Stimulated activated CD8-positive, alpha-beta memory T cell treated with anti-CD3 and anti-CD28 coated beads, Interleukin-15, amount 100 ng/mL, for 24 hours (primary cell): ENCODE data around the gene PNPLA1.

ENCODE experiments used
- DNase-seq: peaks from one replicate; pipeline ENCODE4 v3.0.0-alpha.2; 2020; ENCODE audit warnings: low read depth

PNPLA1 gene, protein sequence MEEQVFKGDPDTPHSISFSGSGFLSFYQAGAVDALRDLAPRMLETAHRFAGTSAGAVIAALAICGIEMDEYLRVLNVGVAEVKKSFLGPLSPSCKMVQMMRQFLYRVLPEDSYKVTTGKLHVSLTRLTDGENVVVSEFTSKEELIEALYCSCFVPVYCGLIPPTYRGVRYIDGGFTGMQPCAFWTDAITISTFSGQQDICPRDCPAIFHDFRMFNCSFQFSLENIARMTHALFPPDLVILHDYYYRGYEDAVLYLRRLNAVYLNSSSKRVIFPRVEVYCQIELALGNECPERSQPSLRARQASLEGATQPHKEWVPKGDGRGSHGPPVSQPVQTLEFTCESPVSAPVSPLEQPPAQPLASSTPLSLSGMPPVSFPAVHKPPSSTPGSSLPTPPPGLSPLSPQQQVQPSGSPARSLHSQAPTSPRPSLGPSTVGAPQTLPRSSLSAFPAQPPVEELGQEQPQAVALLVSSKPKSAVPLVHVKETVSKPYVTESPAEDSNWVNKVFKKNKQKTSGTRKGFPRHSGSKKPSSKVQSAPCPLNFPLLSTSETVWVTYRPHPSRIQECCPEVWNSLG

DNA sequence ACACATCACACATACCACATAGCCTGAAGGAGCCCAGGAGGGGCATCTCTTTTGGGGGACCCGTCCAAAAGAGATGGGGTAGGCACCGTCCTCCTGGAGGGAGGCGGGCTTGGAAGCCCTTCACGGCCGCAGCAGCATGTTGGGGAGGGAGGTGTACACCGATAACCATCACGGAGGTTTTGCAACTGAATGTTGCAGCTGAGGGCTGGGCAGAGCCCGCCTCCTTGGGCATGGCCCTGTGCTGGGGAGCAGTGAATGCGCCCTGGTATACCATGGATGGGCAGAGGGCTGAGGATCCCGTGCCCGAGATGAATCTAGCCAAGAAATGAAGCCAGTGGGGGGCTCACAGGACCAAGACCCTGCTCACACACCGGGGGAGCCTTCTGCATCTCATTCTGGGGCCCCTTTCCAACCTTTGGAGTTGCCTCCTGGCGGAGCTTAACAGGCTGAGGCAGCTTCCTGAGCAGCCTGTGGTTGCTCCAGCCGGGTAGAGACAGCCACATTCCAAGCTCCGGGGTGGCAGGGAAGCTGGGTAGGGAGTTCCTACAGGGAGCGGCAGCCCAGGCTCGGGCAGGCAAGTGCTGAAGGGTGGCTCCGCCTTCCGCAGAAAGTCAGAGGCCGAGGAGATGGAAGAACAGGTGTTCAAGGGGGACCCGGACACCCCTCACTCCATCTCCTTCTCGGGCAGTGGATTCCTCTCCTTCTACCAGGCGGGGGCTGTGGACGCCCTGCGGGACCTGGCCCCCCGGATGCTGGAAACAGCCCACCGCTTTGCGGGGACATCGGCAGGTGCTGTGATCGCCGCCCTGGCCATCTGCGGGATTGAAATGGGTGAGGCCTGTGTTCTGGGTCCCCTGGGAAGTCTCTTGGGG is at the start of gene PNPLA1:
Gene PNPLA1 (plus strand): TSS at position 227 of the 872 bp plus-strand sequence. CDS start 400 bp downstream, at position 627.
- no peak for DNase-seq

DNA sequence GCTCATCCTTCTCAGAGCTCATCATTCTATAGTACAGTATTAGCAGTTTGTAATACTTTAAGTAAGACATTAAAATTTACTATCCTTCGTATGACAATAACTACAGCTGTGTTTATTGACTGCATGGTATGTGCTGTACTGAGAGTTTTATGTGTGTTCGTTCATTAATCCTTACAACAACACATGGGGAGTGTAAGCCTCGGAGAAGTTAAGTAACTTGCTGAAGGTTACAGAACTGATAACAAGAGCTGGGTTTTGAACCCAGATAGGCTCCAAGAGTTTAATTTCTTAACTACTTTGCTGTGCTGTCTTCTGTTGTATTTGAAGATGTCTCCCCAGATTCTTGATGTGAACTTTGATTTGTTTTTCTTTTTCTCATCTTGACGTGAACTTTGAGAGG is 49.6 kb upstream of the PNPLA1 start:
- no peak for DNase-seq

DNA sequence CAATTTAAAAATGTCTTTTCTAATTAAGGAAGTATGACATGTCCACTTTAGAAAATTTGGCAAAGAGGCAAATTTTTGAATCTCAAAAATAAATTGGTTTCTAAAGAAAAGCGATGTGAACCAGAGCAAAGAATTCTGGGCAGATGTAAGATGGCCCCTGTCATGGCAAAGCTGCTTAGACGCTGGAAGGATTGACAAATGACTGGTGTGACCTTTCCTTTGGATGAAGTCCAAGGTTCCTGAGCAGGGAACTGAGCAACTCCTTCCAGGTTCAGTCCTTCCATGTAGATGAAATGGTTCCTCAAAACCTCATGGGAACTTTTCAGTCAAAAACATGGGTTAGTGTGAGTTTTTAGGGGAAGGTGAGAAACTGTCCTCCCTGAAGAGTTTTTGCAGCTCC is 48.2 kb upstream of the PNPLA1 start:
- no peak for DNase-seq

DNA sequence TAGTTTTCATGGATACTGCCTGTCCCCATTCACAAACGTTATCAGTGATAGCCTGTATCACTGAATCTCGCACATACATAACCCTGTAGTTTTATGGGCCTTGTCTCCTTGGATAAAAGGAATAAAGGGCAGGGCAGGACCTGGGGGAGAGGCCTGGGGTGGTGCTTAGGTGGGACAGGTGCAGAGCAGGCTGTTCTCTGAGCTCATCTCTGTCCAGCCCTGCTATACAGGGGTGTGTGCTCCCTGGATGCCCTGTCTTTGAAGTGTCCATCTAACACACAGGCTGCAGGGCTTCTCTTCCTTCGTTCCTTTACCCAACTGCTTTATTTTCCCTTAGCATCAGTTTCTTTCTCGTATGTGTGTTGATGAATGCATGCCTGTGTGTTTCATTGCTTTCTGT is 46.9 kb upstream of the PNPLA1 start:
- DNase-seq: no peak

DNA sequence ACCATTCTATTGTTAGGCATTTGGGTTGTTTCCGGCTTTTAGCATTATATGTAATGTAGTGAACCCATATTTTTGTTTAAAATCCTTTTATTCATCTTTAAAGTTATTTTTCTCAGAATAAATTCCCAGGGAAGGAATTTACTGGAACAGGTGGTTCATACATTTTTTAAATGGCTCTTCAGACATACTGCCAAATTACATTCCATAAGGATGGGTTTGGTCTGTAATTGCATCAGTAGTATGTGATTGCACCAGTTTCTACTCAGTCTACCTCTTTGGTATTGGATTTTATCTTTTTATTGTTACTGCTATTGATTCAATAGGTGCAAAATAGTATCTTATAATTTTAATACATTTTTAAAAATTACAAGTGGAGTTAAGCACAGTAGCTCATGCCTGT is 46.2 kb upstream of the PNPLA1 start:
- DNase-seq: no peak

- DNase-seq: no peak
These were observed 44.9 kb upstream of the PNPLA1 start for GRCh38 chr6:36224918-36225461.

DNA sequence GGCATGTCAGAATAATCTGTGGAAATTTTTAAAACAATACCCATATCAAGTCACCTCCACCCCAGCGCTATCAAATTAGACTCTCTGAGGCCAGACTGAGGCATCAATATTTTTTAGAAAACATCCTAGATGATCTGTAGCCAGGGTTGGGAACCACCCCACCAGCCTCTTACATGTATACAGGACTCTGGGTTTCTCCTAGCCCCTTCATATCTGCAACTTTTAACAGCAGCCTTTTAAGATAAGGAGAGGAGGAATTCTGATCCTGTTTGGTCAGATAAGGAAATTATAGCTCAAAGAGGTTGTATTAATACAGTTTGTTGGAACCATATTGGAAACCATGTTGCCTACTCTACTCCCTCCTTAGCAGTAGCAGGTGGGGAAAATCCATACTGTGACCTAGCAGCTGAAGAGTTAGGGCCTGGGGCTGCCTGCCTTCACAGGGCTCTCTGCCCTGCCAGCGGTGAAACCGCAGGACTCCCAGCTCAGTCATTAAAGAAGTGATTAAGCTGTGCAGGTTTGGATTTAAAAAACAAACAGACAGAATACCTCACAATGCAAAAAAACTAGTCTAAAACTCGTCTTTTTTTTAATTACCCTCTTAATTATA is 43.3 kb upstream of the PNPLA1 start:
- DNase-seq: no peak

- no peak for DNase-seq
These were observed 42.3 kb upstream of the PNPLA1 start for GRCh38 chr6:36227379-36228228.

DNA sequence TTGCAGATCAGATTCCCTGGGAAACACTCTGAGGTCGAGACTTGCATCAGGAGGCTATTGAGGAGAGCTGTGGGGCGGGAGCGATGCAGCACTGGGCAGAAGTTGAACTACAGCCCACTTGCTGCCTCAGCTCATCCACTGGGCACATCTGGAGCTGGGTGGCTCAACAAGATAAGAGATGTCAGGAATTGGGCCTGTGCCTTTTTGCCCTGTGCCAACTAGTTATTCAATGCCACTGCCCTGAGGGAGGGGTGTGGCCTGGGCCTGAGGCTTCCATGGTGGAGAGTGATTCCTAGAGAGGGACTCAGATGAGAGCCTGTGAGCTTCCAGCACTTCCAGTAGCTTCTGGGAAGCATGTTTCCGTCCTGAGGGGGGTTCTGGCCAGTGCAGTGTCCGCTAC is 40.6 kb upstream of the PNPLA1 start:
- no peak for DNase-seq

DNA sequence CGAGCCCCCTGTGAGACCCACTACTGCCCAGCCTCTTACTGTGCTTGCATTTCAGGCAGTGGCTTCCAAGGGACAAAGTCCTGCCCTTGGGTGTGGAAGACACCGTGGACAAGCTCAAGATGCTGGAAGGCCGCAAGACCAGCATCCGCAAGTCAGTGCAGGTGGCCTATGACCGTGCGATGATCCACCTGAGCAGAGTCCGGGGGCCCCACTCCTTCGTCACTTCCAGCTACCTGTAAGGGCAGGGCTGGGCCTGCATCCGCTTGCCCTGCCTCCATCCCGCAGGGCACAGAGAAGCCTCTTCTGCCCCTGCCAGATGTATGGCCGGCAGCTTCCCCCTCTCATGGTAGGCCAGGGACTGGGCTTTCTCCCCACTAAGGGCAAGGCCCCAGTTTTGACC is 39.5 kb upstream of the PNPLA1 start:
- DNase-seq: no peak

DNA sequence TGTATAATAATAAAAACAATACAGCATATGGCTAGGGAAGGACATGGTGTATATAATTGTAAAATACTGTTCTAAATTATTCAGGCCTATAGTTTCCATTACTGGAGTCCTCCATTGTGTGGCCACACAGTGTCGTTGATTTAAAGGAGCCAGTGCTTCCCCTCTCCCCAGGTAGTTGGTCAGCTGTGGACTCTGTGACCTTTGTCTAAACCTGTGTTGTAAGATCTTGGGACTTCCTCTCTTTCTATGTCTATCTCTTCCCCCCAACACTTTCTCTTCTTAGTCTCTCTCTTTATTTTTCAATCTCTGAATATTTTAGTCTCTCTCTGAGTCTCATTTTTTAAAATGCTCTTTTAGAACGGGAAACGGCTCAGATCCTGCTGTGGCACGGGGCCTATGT is 37.7 kb upstream of the PNPLA1 start:
- no peak for DNase-seq

DNA sequence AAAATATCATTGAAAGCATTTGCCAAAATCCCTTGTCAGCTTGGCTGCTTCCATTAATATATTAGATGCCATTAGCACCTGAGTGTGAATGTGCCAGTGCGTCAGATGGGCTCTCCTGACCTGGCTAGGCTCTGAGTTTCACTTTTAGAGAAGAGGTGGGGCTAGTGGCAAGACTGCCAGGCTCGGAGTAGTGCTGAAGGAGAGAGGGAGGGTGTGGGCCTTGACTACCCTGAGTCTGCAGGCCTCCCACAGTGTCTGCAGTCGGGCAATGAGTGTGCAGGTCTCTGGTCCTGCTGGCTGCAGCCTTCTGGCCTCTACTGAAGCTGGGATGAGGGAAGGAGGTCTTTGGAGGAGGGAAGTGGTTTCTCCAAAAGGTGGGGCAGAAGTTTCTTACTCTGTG is 34.6 kb upstream of the PNPLA1 start:
- no peak for DNase-seq

GRCh38 chr6:36235862-36236261 is 34.0 kb upstream of the PNPLA1 start:
- no peak for DNase-seq

- DNase-seq: no peak
These were observed 30.1 kb upstream of the PNPLA1 start for GRCh38 chr6:36239774-36240173.

DNA sequence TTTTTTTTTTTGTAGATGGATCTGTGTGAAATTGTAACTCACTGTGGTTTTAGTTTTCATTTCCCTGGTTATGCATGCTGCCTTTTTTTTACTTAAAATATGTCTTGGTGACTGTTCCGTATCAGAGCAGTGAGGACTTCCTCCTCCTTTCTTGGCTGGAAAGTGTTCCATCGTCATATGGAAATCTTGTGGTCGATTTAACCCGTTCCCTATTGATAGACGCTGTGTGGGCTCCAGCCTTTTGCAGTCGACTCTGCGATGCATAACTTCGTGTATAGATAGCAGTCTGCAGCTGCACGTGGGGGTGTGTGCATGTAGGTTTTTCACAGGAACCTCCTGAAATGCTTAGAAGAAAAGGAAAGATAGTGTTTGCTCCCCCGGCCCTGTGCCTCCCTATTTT is 28.1 kb upstream of the PNPLA1 start:
- no peak for DNase-seq

GRCh38 chr6:36242161-36242560 is 27.7 kb upstream of the PNPLA1 start:
- no peak for DNase-seq

- no peak for DNase-seq
These were observed 27.2 kb upstream of the PNPLA1 start for GRCh38 chr6:36242626-36243025.

DNA sequence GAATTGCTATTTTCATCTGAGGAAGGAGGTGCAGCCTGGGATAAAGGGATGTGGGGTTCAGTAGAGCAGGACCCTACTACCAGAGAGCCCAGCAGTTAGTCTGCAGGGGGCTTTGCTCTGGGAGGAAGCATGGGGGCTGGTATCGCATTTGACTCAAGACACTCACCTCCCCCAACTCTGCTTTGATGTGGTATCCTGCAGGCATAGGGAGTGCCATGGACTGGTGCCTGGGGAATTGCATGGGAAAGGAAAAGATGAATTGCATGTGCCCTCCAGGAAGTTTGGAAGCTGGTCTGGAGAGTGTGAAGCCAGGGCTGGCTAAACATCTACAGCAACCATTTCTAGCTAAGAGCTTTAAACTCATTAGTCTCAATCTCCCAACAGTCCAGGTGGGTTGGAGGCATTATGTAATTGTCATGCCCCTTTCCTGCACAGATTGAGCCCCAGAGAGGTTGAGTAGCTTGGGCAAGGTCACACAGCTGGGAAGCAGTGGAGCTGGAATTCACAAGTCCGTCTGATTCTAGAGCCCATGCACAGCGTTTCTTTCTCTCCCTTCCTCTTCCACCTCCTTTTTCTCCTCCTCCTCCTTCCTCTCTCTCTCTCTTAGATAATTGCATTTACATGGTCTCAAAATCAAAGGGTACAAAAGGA is 26.2 kb upstream of the PNPLA1 start:
- DNase-seq: no peak

GRCh38 chr6:36244641-36245280 is 25.1 kb upstream of the PNPLA1 start:
- no peak for DNase-seq

GRCh38 chr6:36245572-36246061 is 24.2 kb upstream of the PNPLA1 start:
- DNase-seq: no peak
